ENCODE measurements around the gene SAMD7. TPM values are rescaled to one million over a fixed set of nuclear protein-coding genes. Genes with fewer than 3 reads are reported as not detected.

Gene SAMD7
- total and polyA plus RNA-seq, 9 of the 15 experiments (the other 6 are each of a cell fraction or from before 2014, with no cell fraction given): not detected

DNA sequence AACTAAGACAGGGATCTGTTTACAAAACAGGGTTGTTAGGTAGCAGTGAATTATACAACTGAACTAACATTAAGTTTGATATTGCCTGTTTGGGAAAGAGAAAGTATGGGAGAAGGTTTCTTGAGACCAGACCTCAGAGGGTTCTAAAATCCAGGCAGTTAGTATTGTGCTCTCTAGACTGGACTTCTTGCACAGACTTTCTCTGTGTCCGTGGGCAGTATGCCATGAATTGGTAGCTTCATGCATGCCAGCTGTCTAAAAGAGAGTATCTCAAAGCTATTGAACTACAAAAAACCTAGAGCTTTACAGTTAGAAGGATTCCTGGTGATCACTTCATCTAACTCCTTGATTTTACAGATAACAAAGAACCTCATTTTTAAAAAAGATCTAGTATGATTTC, 12.5 kb downstream of the SAMD7 start (continued):
- TF ChIP-seq, protein P1, sequence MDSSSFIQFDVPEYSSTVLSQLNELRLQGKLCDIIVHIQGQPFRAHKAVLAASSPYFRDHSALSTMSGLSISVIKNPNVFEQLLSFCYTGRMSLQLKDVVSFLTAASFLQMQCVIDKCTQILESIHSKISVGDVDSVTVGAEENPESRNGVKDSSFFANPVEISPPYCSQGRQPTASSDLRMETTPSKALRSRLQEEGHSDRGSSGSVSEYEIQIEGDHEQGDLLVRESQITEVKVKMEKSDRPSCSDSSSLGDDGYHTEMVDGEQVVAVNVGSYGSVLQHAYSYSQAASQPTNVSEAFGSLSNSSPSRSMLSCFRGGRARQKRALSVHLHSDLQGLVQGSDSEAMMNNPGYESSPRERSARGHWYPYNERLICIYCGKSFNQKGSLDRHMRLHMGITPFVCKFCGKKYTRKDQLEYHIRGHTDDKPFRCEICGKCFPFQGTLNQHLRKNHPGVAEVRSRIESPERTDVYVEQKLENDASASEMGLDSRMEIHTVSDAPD (CRISPR knock-in tag; IDR thresholded peaks at IDR 0.05): no peak
- TF ChIP-seq, protein P2, sequence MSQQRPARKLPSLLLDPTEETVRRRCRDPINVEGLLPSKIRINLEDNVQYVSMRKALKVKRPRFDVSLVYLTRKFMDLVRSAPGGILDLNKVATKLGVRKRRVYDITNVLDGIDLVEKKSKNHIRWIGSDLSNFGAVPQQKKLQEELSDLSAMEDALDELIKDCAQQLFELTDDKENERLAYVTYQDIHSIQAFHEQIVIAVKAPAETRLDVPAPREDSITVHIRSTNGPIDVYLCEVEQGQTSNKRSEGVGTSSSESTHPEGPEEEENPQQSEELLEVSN (IDR thresholded peaks at IDR 0.05; ENCODE audit: borderline replicate concordance in 1 of 2, extremely low read depth in 1 of 2, insufficient read depth in 1 of 2, insufficient read length in 1 of 2, low read depth in 1 of 2, low read length in 1 of 2, poor library complexity in 1 of 2, severe bottlenecking in 1 of 2): no peak
- TF ChIP-seq EP400 (IDR thresholded peaks at IDR 0.05): no peak
- TF ChIP-seq ZNF143 (CRISPR knock-in tag; IDR thresholded peaks at IDR 0.05): no peak
- TF ChIP-seq RUNX1 (IDR thresholded peaks at IDR 0.05; ENCODE audit: low read depth): no peak
- no peak for TF ChIP-seq POLR3A (IDR thresholded peaks at IDR 0.05; ENCODE audit: borderline replicate concordance, extremely low read depth, insufficient read depth, insufficient read length)

Measured in K562 (cell line).